CD4-positive, alpha-beta memory T cell (primary cell): Measurements from ENCODE around the gene HTR1A. TPM values are rescaled to one million over a fixed set of nuclear protein-coding genes. Genes with fewer than 3 reads are reported as not detected.
A peak's percentile ranks its signal among the peaks of the same experiment; 100 is the strongest.

Experiments
- CTCF ChIA-PET: fragments of 350-600 bp; sonication (Branson Sonifier 250); formaldehyde crosslinking; loops from one replicate; lab custom pipeline; 2021; ENCODE audit warnings: inconsistent platforms; ENCODE audit not compliant: partially characterized antibody; lab: Charles Lee
- POLR2A ChIA-PET: fragments of 350-600 bp; sonication (Branson Sonifier 250); formaldehyde crosslinking; loops from one replicate; lab custom pipeline; 2021; ENCODE audit not compliant: partially characterized antibody; lab: Charles Lee
- DNase-seq, 5 donors: peaks; one replicate each; pipeline versions ENCODE4 v3.0.0 to v3.0.0-alpha.2; 2020 to 2022; ENCODE audit warnings: mixed read lengths in 1 of 5
- H3K27ac ChIP-seq: one replicate; pipeline ENCODE4 v1.7.0; 2013; ENCODE audit warnings: low read depth, low read length
- H3K27me3 ChIP-seq: 2 replicates; pipeline ENCODE4 v1.7.0; 2013; ENCODE audit warnings: mild to moderate bottlenecking, low read length, moderate library complexity; ENCODE audit not compliant: insufficient read depth
- H3K36me3 ChIP-seq: 2 replicates; pipeline ENCODE4 v1.7.0; 2013; ENCODE audit warnings: mild to moderate bottlenecking, low read length, moderate library complexity; ENCODE audit not compliant: insufficient read depth
- H3K4me1 ChIP-seq: 2 replicates; pipeline ENCODE4 v1.7.0; 2013; ENCODE audit warnings: mild to moderate bottlenecking, low read length, moderate library complexity; ENCODE audit not compliant: insufficient read depth
- H3K4me3 ChIP-seq, 2 donors: one replicate each; pipeline ENCODE4 v1.7.0; 2013; ENCODE audit warnings: low read length in 2 of 2, mild to moderate bottlenecking in 1 of 2
- H3K9me3 ChIP-seq, 2 donors: one replicate each; pipeline ENCODE4 v1.7.0; 2013; ENCODE audit warnings: low read length in 2 of 2, control low read depth in 1 of 2; ENCODE audit not compliant: control insufficient read depth in 1 of 2
- H3K27ac Mint-ChIP-seq, 7 donors: one replicate each; pipeline ENCODE4 v1.8.0; 2020 to 2021; ENCODE audit warnings: mixed read lengths in 7 of 7, mild to moderate bottlenecking in 6 of 7, inconsistent platforms in 3 of 7, moderate library complexity in 3 of 7
- H3K27me3 Mint-ChIP-seq, 2 donors: one replicate each; pipeline ENCODE4 v1.8.0; 2020 to 2021; ENCODE audit warnings: mixed read lengths in 2 of 2
- H3K36me3 Mint-ChIP-seq, 2 donors: one replicate each; pipeline ENCODE4 v1.8.0; 2020 to 2021; ENCODE audit warnings: mixed read lengths in 2 of 2, inconsistent platforms in 1 of 2, mild to moderate bottlenecking in 1 of 2
- H3K4me1 Mint-ChIP-seq, 4 donors: one replicate each; pipeline ENCODE4 v1.8.0; 2020 to 2021; ENCODE audit warnings: mixed read lengths in 4 of 4, mild to moderate bottlenecking in 1 of 4
- H3K4me3 Mint-ChIP-seq, 8 donors: one replicate each; pipeline ENCODE4 v1.8.0; 2020 to 2021; ENCODE audit warnings: mixed read lengths in 8 of 8, mild to moderate bottlenecking in 7 of 8, moderate library complexity in 6 of 8, inconsistent platforms in 3 of 8
- H3K9me3 Mint-ChIP-seq, 8 donors: one replicate each; pipeline ENCODE4 v1.8.0; 2020 to 2021; ENCODE audit warnings: mixed read lengths in 8 of 8, mild to moderate bottlenecking in 5 of 8, inconsistent platforms in 3 of 8, moderate library complexity in 1 of 8
- intact Hi-C: fragments of 100-400 bp; cut with micrococcal nuclease; formaldehyde crosslinking; loops from one replicate; pipeline ENCODE4 v1.15.1; 2023
- polyA plus RNA-seq, 2 donors: library from polyadenylated mRNA; unstranded; fragments of 300-500 nt; fragmentation: Illumina TruSeq; gene quantifications; one replicate each; pipeline ENCODE4 v1.2.3, GENCODE V29; 2021
- total RNA-seq, 2 experiments: library from RNA; stranded (reverse); gene quantifications; one replicate each; pipeline ENCODE4 v1.2.3, GENCODE V29; 2021

HTR1A gene
- total and polyA plus RNA-seq, 4 experiments from 2014 or later = not detected

- no peaks in the 10 kb centered on the region for H3K36me3 ChIP-seq
- no peaks in the 10 kb centered on the region for H3K36me3 Mint-ChIP-seq
- ChIA-PET POLR2A (no interaction called here), CTCF (no interaction called here)
- no peaks in the 10 kb centered on the region for H3K4me1 ChIP-seq
- no peak for DNase-seq
- H3K27ac ChIP-seq = no peak overlapping the region
- intact Hi-C loops = loop anchor here (10.0 kb wide), 1 partner anchor 1497 kb away; no protein-coding TSS in a partner anchor
- H3K4me3 ChIP-seq = no peak overlapping the region
- H3K27me3 ChIP-seq = no peaks in the 10 kb centered on the region
- no peaks in the 10 kb centered on the region for H3K4me1 Mint-ChIP-seq
- H3K9me3 ChIP-seq = no peaks in the 10 kb centered on the region
- H3K27ac Mint-ChIP-seq = no peak overlapping the region
- H3K9me3 Mint-ChIP-seq = peaks cover 0 to 27% (median 7%) of the 10 kb centered on the region in 8 donors
- no peak overlapping the region for H3K4me3 Mint-ChIP-seq
- peaks cover 8 to 21% of the 10 kb centered on the region in 2 donors for H3K27me3 Mint-ChIP-seq
Measured at GRCh38 chr5:63961598-63962161, 565 bp downstream of the HTR1A start.

- H3K36me3 ChIP-seq = no peaks in the 10 kb centered on the region
- POLR2A ChIA-PET = no interaction called here
- H3K27ac ChIP-seq = no peak overlapping the region
- no peaks in the 10 kb centered on the region for H3K9me3 ChIP-seq
- no peaks in the 10 kb centered on the region for H3K27me3 ChIP-seq
- CTCF ChIA-PET = no interaction called here
- H3K27me3 Mint-ChIP-seq = peaks cover 8 to 21% of the 10 kb centered on the region in 2 donors
- no peaks in the 10 kb centered on the region for H3K36me3 Mint-ChIP-seq
- H3K4me3 ChIP-seq = no peak overlapping the region
- H3K9me3 Mint-ChIP-seq = peaks cover 0 to 27% (median 7%) of the 10 kb centered on the region in 8 donors
- no peak overlapping the region for H3K4me3 Mint-ChIP-seq
- no peak overlapping the region for H3K27ac Mint-ChIP-seq
- H3K4me1 Mint-ChIP-seq = no peaks in the 10 kb centered on the region
- H3K4me1 ChIP-seq = no peaks in the 10 kb centered on the region
- intact Hi-C loops = loop anchor here (10.0 kb wide), 1 partner anchor 1496 kb away; no protein-coding TSS in a partner anchor
- DNase-seq = no peak
Measured at GRCh38 chr5:63961125-63961597, 1.1 kb downstream of the HTR1A start.

GRCh38 chr5:63960646-63961045 is 1.6 kb downstream of the HTR1A start:
- Mint-ChIP-seq H3K27ac (peak overlapping the region in 1 of 7 donors; percentile 42), H3K4me3 (no peak overlapping the region), H3K9me3 (peaks cover 0 to 27% (median 7%) of the 10 kb centered on the region in 8 donors), H3K4me1 (no peaks in the 10 kb centered on the region), H3K36me3 (no peaks in the 10 kb centered on the region), H3K27me3 (peaks cover 8 to 21% of the 10 kb centered on the region in 2 donors)
- intact Hi-C loops = loop anchor here (10.0 kb wide), 1 partner anchor 1496 kb away; no protein-coding TSS in a partner anchor
- H3K27me3 ChIP-seq = no peaks in the 10 kb centered on the region
- no peaks in the 10 kb centered on the region for H3K4me1 ChIP-seq
- no peaks in the 10 kb centered on the region for H3K9me3 ChIP-seq
- ChIA-PET POLR2A (no interaction called here), CTCF (no interaction called here)
- H3K36me3 ChIP-seq = no peaks in the 10 kb centered on the region
- no peak overlapping the region for H3K27ac ChIP-seq
- no peak overlapping the region for H3K4me3 ChIP-seq
- no peak for DNase-seq

GRCh38 chr5:63959177-63959982 is 2.9 kb downstream of the HTR1A start:
- POLR2A ChIA-PET = no interaction called here
- H3K4me1 Mint-ChIP-seq = no peaks in the 10 kb centered on the region
- peaks cover 8 to 21% of the 10 kb centered on the region in 2 donors for H3K27me3 Mint-ChIP-seq
- H3K9me3 Mint-ChIP-seq = peaks cover 0 to 27% (median 8%) of the 10 kb centered on the region in 8 donors
- H3K9me3 ChIP-seq = no peaks in the 10 kb centered on the region
- CTCF ChIA-PET = no interaction called here
- intact Hi-C loops = no loop called here
- no peak overlapping the region for H3K27ac ChIP-seq
- H3K4me1 ChIP-seq = no peaks in the 10 kb centered on the region
- H3K4me3 Mint-ChIP-seq = no peak overlapping the region
- no peaks in the 10 kb centered on the region for H3K36me3 Mint-ChIP-seq
- H3K27ac Mint-ChIP-seq = no peak overlapping the region
- no peak overlapping the region for H3K4me3 ChIP-seq
- no peak for DNase-seq
- no peaks in the 10 kb centered on the region for H3K36me3 ChIP-seq
- no peaks in the 10 kb centered on the region for H3K27me3 ChIP-seq

GRCh38 chr5:63958654-63959053 is 3.6 kb downstream of the HTR1A start:
- peaks cover 8 to 21% of the 10 kb centered on the region in 2 donors for H3K27me3 Mint-ChIP-seq
- Histone ChIP-seq H3K4me1 (no peaks in the 10 kb centered on the region), H3K36me3 (no peaks in the 10 kb centered on the region), H3K4me3 (no peak overlapping the region), H3K9me3 (no peaks in the 10 kb centered on the region), H3K27ac (no peak overlapping the region), H3K27me3 (no peaks in the 10 kb centered on the region)
- H3K4me1 Mint-ChIP-seq = no peaks in the 10 kb centered on the region
- no peak for DNase-seq
- no peak overlapping the region for H3K4me3 Mint-ChIP-seq
- no peaks in the 10 kb centered on the region for H3K36me3 Mint-ChIP-seq
- intact Hi-C loops = no loop called here
- ChIA-PET CTCF (no interaction called here), POLR2A (no interaction called here)
- peaks cover 0 to 27% (median 8%) of the 10 kb centered on the region in 8 donors for H3K9me3 Mint-ChIP-seq
- no peak overlapping the region for H3K27ac Mint-ChIP-seq

- CTCF ChIA-PET = no interaction called here
- H3K4me3 ChIP-seq = no peak overlapping the region
- no peaks in the 10 kb centered on the region for H3K9me3 ChIP-seq
- no peak overlapping the region for H3K27ac ChIP-seq
- POLR2A ChIA-PET = no interaction called here
- no peaks in the 10 kb centered on the region for H3K27me3 ChIP-seq
- H3K4me1 Mint-ChIP-seq = no peaks in the 10 kb centered on the region
- no peaks in the 10 kb centered on the region for H3K36me3 Mint-ChIP-seq
- no peak overlapping the region for H3K27ac Mint-ChIP-seq
- DNase-seq = no peak
- no peaks in the 10 kb centered on the region for H3K4me1 ChIP-seq
- peaks cover 3 to 25% (median 8%) of the 10 kb centered on the region in 8 donors for H3K9me3 Mint-ChIP-seq
- H3K27me3 Mint-ChIP-seq = peaks cover 6 to 19% of the 10 kb centered on the region in 2 donors
- intact Hi-C loops = no loop called here
- H3K36me3 ChIP-seq = no peaks in the 10 kb centered on the region
- H3K4me3 Mint-ChIP-seq = no peak overlapping the region
Measured at GRCh38 chr5:63957617-63958016, 4.6 kb downstream of the HTR1A start.

- intact Hi-C loops = no loop called here
- H3K4me1 Mint-ChIP-seq = no peaks in the 10 kb centered on the region
- no peak overlapping the region for H3K4me3 Mint-ChIP-seq
- no peak overlapping the region for H3K27ac ChIP-seq
- POLR2A ChIA-PET = no interaction called here
- no peak for DNase-seq
- peaks cover 0 to 5% (median 2%) of the 10 kb centered on the region in 8 donors for H3K9me3 Mint-ChIP-seq
- H3K36me3 Mint-ChIP-seq = no peaks in the 10 kb centered on the region
- H3K9me3 ChIP-seq = no peaks in the 10 kb centered on the region
- H3K27ac Mint-ChIP-seq = no peak overlapping the region
- CTCF ChIA-PET = no interaction called here
- no peak overlapping the region for H3K4me3 ChIP-seq
- H3K4me1 ChIP-seq = no peaks in the 10 kb centered on the region
- no peaks in the 10 kb centered on the region for H3K27me3 ChIP-seq
- H3K36me3 ChIP-seq = no peaks in the 10 kb centered on the region
- H3K27me3 Mint-ChIP-seq = no peaks in the 10 kb centered on the region
Measured at GRCh38 chr5:63953217-63953616, 9.0 kb downstream of the HTR1A start.
